ENCODE data around the gene TRPC5OS.

DNA sequence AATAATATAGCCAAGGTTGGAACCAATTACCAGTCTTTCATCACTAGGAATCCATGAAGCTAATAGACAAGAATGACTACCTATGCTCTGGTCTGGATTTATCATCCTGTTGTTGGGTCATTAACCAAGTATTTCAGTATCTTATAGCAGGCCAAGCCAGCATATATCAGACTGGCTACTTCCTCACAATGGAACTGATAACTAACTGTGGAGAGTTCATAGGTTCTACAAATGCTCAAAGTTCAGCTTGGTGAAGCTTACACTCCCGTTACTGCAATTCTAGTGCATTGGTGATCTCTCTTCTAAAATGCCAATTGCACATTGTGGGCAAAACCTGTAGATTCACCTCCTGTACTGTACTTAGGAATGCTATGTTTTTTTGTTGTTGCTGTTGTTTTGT is 4.8 kb downstream of the TRPC5OS start:
- TF ChIP-seq RCOR1 (IDR thresholded peaks at IDR 0.05; ENCODE audit: insufficient replicate concordance, low read length): no peak
- no peak for TF ChIP-seq CTCF (conservative IDR thresholded peaks at IDR 0.05; ENCODE audit: low read depth, low read length)
- TF ChIP-seq CEBPB (IDR thresholded peaks at IDR 0.05; ENCODE audit: low read depth, low read length): no peak
- no peak for TF ChIP-seq BHLHE40 (IDR thresholded peaks at IDR 0.05; ENCODE audit: low read depth, low read length)
- TF ChIP-seq POLR2A (IDR thresholded peaks at IDR 0.05; ENCODE audit: low read depth, low read length): no peak
- no peak for TF ChIP-seq NFE2L2 (IDR thresholded peaks at IDR 0.05; ENCODE audit: low read depth, low read length)
- TF ChIP-seq, protein P1, sequence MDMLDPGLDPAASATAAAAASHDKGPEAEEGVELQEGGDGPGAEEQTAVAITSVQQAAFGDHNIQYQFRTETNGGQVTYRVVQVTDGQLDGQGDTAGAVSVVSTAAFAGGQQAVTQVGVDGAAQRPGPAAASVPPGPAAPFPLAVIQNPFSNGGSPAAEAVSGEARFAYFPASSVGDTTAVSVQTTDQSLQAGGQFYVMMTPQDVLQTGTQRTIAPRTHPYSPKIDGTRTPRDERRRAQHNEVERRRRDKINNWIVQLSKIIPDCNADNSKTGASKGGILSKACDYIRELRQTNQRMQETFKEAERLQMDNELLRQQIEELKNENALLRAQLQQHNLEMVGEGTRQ (IDR thresholded peaks at IDR 0.05; ENCODE audit: low read depth, low read length): no peak
- TF ChIP-seq, protein P2, sequence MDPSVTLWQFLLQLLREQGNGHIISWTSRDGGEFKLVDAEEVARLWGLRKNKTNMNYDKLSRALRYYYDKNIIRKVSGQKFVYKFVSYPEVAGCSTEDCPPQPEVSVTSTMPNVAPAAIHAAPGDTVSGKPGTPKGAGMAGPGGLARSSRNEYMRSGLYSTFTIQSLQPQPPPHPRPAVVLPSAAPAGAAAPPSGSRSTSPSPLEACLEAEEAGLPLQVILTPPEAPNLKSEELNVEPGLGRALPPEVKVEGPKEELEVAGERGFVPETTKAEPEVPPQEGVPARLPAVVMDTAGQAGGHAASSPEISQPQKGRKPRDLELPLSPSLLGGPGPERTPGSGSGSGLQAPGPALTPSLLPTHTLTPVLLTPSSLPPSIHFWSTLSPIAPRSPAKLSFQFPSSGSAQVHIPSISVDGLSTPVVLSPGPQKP (IDR thresholded peaks at IDR 0.05; ENCODE audit: borderline replicate concordance, low read depth, low read length): no peak
- TF ChIP-seq CHD1 (IDR thresholded peaks at IDR 0.05; ENCODE audit: low read depth, low read length): no peak
- no peak for TF ChIP-seq RAD21 (IDR thresholded peaks at IDR 0.05; ENCODE audit: low read length)
- no peak for TF ChIP-seq RFX5 (IDR thresholded peaks at IDR 0.05; ENCODE audit: low read depth, low read length)
- no peak for TF ChIP-seq MAZ (IDR thresholded peaks at IDR 0.05; ENCODE audit: borderline replicate concordance, low read depth, low read length)
- TF ChIP-seq SMC3 (IDR thresholded peaks at IDR 0.05; ENCODE audit: low read depth, low read length): no peak
